HL-60 (cell line): ENCODE results near the gene CPNE2.

Experiments used
- CTCF ChIP-seq: IDR thresholded peaks from one replicate; pipeline ENCODE4 v1.5.1; 2011; ENCODE audit warnings: low read length, control low read depth, inconsistent platforms; ENCODE audit not compliant: insufficient read depth
- GABPA ChIP-seq: IDR thresholded peaks from 2 replicates; pipeline ENCODE4 v1.6.1; 2012; ENCODE audit warnings: low read depth
- POLR2AphosphoS5 ChIP-seq: IDR thresholded peaks from 2 replicates; pipeline ENCODE4 v1.6.1; 2012; ENCODE audit warnings: low read depth
- REST ChIP-seq: IDR thresholded peaks from 2 replicates; pipeline ENCODE4 v1.6.1; 2012; ENCODE audit warnings: low read depth; ENCODE audit not compliant: insufficient replicate concordance
- SPI1 ChIP-seq: IDR thresholded peaks from 2 replicates; pipeline ENCODE4 v1.6.1; 2012; ENCODE audit warnings: low read depth, mild to moderate bottlenecking, borderline replicate concordance

GRCh38 chr16:57055671-57056070 is 36.7 kb upstream of the CPNE2 start:
- TF ChIP-seq CTCF (no peak), REST (no peak), GABPA (no peak), SPI1 (no peak), POLR2AphosphoS5 (no peak)
